ENCODE measurements around the gene GRIN2D.

DNA sequence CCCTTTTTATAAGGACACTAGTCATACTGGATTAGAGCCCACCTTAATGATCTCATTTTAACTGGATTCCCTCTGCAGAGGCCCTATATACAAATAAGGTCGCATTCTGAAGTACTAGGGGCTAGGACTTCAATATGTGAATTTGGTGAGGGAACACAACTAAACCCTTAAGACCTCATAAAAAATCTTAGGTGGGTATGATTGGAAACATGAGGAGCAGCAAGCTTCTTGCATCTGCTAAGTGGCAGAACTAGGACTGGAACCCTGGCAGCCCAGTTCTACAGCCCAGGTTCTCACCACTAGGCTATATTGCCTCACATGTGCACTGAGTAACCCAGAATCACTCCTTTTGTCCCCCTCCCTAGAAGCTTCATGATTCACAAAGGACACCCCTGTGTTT, 35.2 kb downstream of the GRIN2D start:
- TF ChIP-seq POLR2A (IDR thresholded peaks at IDR 0.05) = no peak
- TF ChIP-seq, protein P1, sequence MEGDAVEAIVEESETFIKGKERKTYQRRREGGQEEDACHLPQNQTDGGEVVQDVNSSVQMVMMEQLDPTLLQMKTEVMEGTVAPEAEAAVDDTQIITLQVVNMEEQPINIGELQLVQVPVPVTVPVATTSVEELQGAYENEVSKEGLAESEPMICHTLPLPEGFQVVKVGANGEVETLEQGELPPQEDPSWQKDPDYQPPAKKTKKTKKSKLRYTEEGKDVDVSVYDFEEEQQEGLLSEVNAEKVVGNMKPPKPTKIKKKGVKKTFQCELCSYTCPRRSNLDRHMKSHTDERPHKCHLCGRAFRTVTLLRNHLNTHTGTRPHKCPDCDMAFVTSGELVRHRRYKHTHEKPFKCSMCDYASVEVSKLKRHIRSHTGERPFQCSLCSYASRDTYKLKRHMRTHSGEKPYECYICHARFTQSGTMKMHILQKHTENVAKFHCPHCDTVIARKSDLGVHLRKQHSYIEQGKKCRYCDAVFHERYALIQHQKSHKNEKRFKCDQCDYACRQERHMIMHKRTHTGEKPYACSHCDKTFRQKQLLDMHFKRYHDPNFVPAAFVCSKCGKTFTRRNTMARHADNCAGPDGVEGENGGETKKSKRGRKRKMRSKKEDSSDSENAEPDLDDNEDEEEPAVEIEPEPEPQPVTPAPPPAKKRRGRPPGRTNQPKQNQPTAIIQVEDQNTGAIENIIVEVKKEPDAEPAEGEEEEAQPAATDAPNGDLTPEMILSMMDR (IDR thresholded peaks at IDR 0.05) = no peak
- no peak for TF ChIP-seq POLR2AphosphoS5 (IDR thresholded peaks at IDR 0.05)
